Measurements from ENCODE around the gene HCN4. TPM values are rescaled to one million over a fixed set of nuclear protein-coding genes. Genes with fewer than 3 reads are reported as not detected.
A peak's percentile ranks its signal among the peaks of the same experiment; 100 is the strongest.

HCN4 gene
- total RNA-seq, 4 donors from 2014 or later = 0.17 TPM; not detected in 3

- Histone ChIP-seq H3K27ac (replicated peaks in 1 of 4) (no peak overlapping the region), H3K27me3 (no peaks in the 10 kb centered on the region), H3K4me3 (no peak overlapping the region), H3K9me3 (no peaks in the 10 kb centered on the region), H3K4me1 (peaks cover 0 to 12% (median 5%) of the 10 kb centered on the region in 4 donors), H3K36me3 (peaks cover 0 to 42% (median 11%) of the 10 kb centered on the region in 4 donors)
- TF ChIP-seq EP300 (IDR thresholded peaks at IDR 0.05) = no peak
- no peak for TF ChIP-seq POLR2A (IDR thresholded peaks at IDR 0.05; ENCODE audit: low read depth)
- TF ChIP-seq CTCF (IDR thresholded peaks at IDR 0.05) = peak; percentile 72 to 83 (median 78)
- intact Hi-C loops (cut with DNase I) = loop anchor here (2.0 to 5.0 kb wide), 2 partner anchors 33 to 476 kb away; no protein-coding TSS in a partner anchor
- WGBS = 31% methylated on average over 5 of the region's 5 CpGs
- DNase-seq (ENCODE audit: extremely low spot score) = no peak
Observed at GRCh38 chr15:73273181-73274002, 95.4 kb downstream of the HCN4 start.

- Histone ChIP-seq H3K36me3 (peaks cover 0 to 57% (median 15%) of the 10 kb centered on the region in 4 donors), H3K9me3 (no peaks in the 10 kb centered on the region), H3K27me3 (no peaks in the 10 kb centered on the region), H3K4me1 (peaks cover 0 to 4% (median under 1%) of the 10 kb centered on the region in 4 donors), H3K27ac (replicated peaks in 1 of 4) (no peak overlapping the region), H3K4me3 (no peak overlapping the region)
- intact Hi-C loops (cut with DNase I) = loop anchor here (5.0 kb wide), 1 partner anchor 473 kb away; no protein-coding TSS in a partner anchor
- DNase-seq (ENCODE audit: extremely low spot score) = no peak
- TF ChIP-seq POLR2AphosphoS5 (IDR thresholded peaks at IDR 0.05) (no peak), POLR2A (IDR thresholded peaks at IDR 0.05; ENCODE audit: low read depth) (no peak), EP300 (IDR thresholded peaks at IDR 0.05) (no peak), CTCF (IDR thresholded peaks at IDR 0.05) (no peak)
- WGBS = 68% methylated on average over 3 of the region's 3 CpGs
Observed at GRCh38 chr15:73270366-73271097, 98.2 kb downstream of the HCN4 start.

Other genes starting within 250 kb of the HCN4 start
- not detected for gene REC114, start 74.2 kb upstream of the HCN4 start, total RNA-seq

All from esophagus muscularis mucosa (tissue), 4 donors.